ENCODE data around the gene DEFB128. TPM values are rescaled to one million over a fixed set of nuclear protein-coding genes. Genes with fewer than 3 reads are reported as not detected.

Gene DEFB128
- total RNA-seq, 2 experiments from 2014 or later = not detected

GRCh38 chr20:198225-198624 is 8.7 kb upstream of the DEFB128 start:
- BruUV-seq (replicated peaks) = no TSS peak
- DNase-seq (ENCODE audit: low spot score) = no peak
- no peaks in the 10 kb centered on the region for H3K9me2 ChIP-seq (ENCODE audit: insufficient read depth, low read length)
- H3K79me2 ChIP-seq (ENCODE audit: insufficient read depth, low read depth, low read length) = no peaks in the 10 kb centered on the region
- POLR2A ChIA-PET = interaction anchor here (0.6 kb wide), 1 partner anchor 10 kb away, joined by 4 read pairs; no protein-coding TSS in a partner anchor
- CTCF ChIA-PET (ENCODE audit: unreplicated experiment) = interaction anchor here (0.6 kb wide), 1 partner anchor 68 kb away, joined by 3 read pairs; no protein-coding TSS in a partner anchor
- no peak overlapping the region for H3K4me3 ChIP-seq (ENCODE audit: low read depth, low read length, poor library complexity, severe bottlenecking)
- no peaks in the 10 kb centered on the region for H3K36me3 ChIP-seq (ENCODE audit: insufficient read depth, low read length)
- intact Hi-C loops (cut with micrococcal nuclease; ENCODE audit: unreplicated experiment) = no loop called here
- no peaks in the 10 kb centered on the region for H3K4me1 ChIP-seq (ENCODE audit: insufficient read depth, low read length, poor library complexity, severe bottlenecking)
- no peak for TF ChIP-seq EZH2phosphoT487 (IDR thresholded peaks at IDR 0.05; ENCODE audit: borderline replicate concordance, low read depth, low read length)
- no peak for TF ChIP-seq CTCF (conservative IDR thresholded peaks at IDR 0.05; ENCODE audit: low read length)
- no peak overlapping the region for H2AFZ ChIP-seq (ENCODE audit: low read length)
- no peaks in the 10 kb centered on the region for H4K20me1 ChIP-seq (ENCODE audit: insufficient read depth, low read length)
- H3K27ac ChIP-seq (ENCODE audit: low read depth, low read length, poor library complexity, severe bottlenecking) = no peak overlapping the region
- no peak overlapping the region for H3K4me2 ChIP-seq (ENCODE audit: low read length)
- no peaks in the 10 kb centered on the region for H3K9me3 ChIP-seq (ENCODE audit: low read length)

- Histone ChIP-seq H3K4me1 (ENCODE audit: insufficient read depth, low read length, poor library complexity, severe bottlenecking) (no peaks in the 10 kb centered on the region), H3K9me2 (ENCODE audit: insufficient read depth, low read length) (no peaks in the 10 kb centered on the region), H3K4me2 (ENCODE audit: low read length) (no peak overlapping the region), H2AFZ (ENCODE audit: low read length) (no peak overlapping the region), H3K27ac (ENCODE audit: low read depth, low read length, poor library complexity, severe bottlenecking) (no peak overlapping the region), H3K36me3 (ENCODE audit: insufficient read depth, low read length) (no peaks in the 10 kb centered on the region), H3K9me3 (ENCODE audit: low read length) (no peaks in the 10 kb centered on the region), H4K20me1 (ENCODE audit: insufficient read depth, low read length) (no peaks in the 10 kb centered on the region), H3K79me2 (ENCODE audit: insufficient read depth, low read depth, low read length) (no peaks in the 10 kb centered on the region), H3K4me3 (ENCODE audit: low read depth, low read length, poor library complexity, severe bottlenecking) (no peak overlapping the region)
- CTCF ChIA-PET (ENCODE audit: unreplicated experiment) = no interaction called here
- intact Hi-C loops (cut with micrococcal nuclease; ENCODE audit: unreplicated experiment) = no loop called here
- no TSS peak for BruUV-seq (replicated peaks)
- DNase-seq (ENCODE audit: low spot score) = no peak
- POLR2A ChIA-PET = interaction anchor here (1.6 kb wide), 1 partner anchor 18 kb away, joined by 3 read pairs; no protein-coding TSS in a partner anchor
- TF ChIP-seq EZH2phosphoT487 (IDR thresholded peaks at IDR 0.05; ENCODE audit: borderline replicate concordance, low read depth, low read length) = no peak
Measured at GRCh38 chr20:187733-188132, 1.8 kb downstream of the DEFB128 start.

- Histone ChIP-seq H3K9me2 (ENCODE audit: insufficient read depth, low read length) (no peaks in the 10 kb centered on the region), H3K4me2 (ENCODE audit: low read length) (no peak overlapping the region), H4K20me1 (ENCODE audit: insufficient read depth, low read length) (no peaks in the 10 kb centered on the region), H3K79me2 (ENCODE audit: insufficient read depth, low read depth, low read length) (no peaks in the 10 kb centered on the region), H3K4me1 (ENCODE audit: insufficient read depth, low read length, poor library complexity, severe bottlenecking) (no peaks in the 10 kb centered on the region), H3K9me3 (ENCODE audit: low read length) (no peaks in the 10 kb centered on the region), H2AFZ (ENCODE audit: low read length) (no peak overlapping the region), H3K27ac (ENCODE audit: low read depth, low read length, poor library complexity, severe bottlenecking) (no peak overlapping the region), H3K36me3 (ENCODE audit: insufficient read depth, low read length) (no peaks in the 10 kb centered on the region), H3K4me3 (ENCODE audit: low read depth, low read length, poor library complexity, severe bottlenecking) (no peak overlapping the region)
- intact Hi-C loops (cut with micrococcal nuclease; ENCODE audit: unreplicated experiment) = no loop called here
- BruUV-seq (replicated peaks) = no TSS peak
- ChIA-PET CTCF (ENCODE audit: unreplicated experiment) (no interaction called here), POLR2A (interaction anchor here (0.6 kb wide), 1 partner anchor 57 kb away, joined by 3 read pairs; no protein-coding TSS in a partner anchor)
- no peak for DNase-seq (ENCODE audit: low spot score)
- TF ChIP-seq CTCF (conservative IDR thresholded peaks at IDR 0.05; ENCODE audit: low read length) (no peak), EZH2phosphoT487 (IDR thresholded peaks at IDR 0.05; ENCODE audit: borderline replicate concordance, low read depth, low read length) (no peak)
Measured at GRCh38 chr20:184288-184687, 5.2 kb downstream of the DEFB128 start.

Measured in OCI-LY7 (cell line).